ENCODE data around the gene BNC2.

BNC2 gene

DNA sequence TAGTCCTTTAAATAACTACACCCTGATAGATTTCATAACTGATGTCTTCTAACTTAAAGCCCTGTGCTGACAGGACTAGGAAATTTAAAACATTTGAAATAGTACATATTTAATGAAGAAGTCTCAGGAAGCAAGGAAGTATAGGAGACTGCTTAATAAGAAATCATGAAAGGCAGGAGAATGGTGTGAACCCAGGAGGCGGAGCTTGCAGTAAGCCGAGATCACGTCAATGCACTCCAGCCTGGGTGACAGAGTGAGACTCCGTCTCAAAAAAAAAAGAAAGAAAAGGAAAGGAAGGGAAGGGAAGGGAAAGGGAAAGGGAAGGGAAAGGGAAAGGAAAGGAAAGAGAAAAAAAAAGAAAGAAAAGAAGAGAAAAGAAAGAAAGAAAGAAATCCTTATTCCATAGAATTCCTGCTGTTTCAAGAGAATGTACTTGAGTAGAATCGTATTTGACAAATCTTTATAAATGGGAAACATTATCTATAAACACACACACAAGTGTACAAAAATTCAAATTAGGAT lies 74.1 kb downstream of the BNC2 start:
- DNase-seq, result no peak
- Histone ChIP-seq H3K79me2 (ENCODE audit: low read length) (no peaks in the 10 kb centered on the region), H3K9ac (ENCODE audit: low read length) (no peak overlapping the region), H3K27me3 (replicated peaks; ENCODE audit: insufficient read depth, low read length) (no peaks in the 10 kb centered on the region), H3K9me2 (replicated peaks; ENCODE audit: insufficient read depth, low read length) (no peaks in the 10 kb centered on the region), H3K4me3 (ENCODE audit: low read length) (no peak overlapping the region), H2AFZ (ENCODE audit: low read length) (no peak overlapping the region), H4K20me1 (ENCODE audit: insufficient read depth, low read length) (no peaks in the 10 kb centered on the region), H3K9me3 (replicated peaks; ENCODE audit: insufficient read depth, low read length) (no peaks in the 10 kb centered on the region), H3K36me3 (replicated peaks; ENCODE audit: insufficient read depth, low read length) (no peaks in the 10 kb centered on the region), H3F3A (ENCODE audit: insufficient read depth, low read length) (no peaks in the 10 kb centered on the region), H3K4me1 (ENCODE audit: low read length) (no peaks in the 10 kb centered on the region), H3K4me2 (ENCODE audit: low read depth, low read length) (no peak overlapping the region), H3K27ac (ENCODE audit: low read length) (no peak overlapping the region)
- TF ChIP-seq EZH2phosphoT487 (IDR thresholded peaks at IDR 0.05; ENCODE audit: low read length), result no peak
- TF ChIP-seq, protein P1, sequence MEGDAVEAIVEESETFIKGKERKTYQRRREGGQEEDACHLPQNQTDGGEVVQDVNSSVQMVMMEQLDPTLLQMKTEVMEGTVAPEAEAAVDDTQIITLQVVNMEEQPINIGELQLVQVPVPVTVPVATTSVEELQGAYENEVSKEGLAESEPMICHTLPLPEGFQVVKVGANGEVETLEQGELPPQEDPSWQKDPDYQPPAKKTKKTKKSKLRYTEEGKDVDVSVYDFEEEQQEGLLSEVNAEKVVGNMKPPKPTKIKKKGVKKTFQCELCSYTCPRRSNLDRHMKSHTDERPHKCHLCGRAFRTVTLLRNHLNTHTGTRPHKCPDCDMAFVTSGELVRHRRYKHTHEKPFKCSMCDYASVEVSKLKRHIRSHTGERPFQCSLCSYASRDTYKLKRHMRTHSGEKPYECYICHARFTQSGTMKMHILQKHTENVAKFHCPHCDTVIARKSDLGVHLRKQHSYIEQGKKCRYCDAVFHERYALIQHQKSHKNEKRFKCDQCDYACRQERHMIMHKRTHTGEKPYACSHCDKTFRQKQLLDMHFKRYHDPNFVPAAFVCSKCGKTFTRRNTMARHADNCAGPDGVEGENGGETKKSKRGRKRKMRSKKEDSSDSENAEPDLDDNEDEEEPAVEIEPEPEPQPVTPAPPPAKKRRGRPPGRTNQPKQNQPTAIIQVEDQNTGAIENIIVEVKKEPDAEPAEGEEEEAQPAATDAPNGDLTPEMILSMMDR (IDR thresholded peaks at IDR 0.05; ENCODE audit: low read length), result no peak
- TF ChIP-seq EZH2 (optimal IDR thresholded peaks at IDR 0.05; ENCODE audit: low read depth, low read length), result no peak

DNA sequence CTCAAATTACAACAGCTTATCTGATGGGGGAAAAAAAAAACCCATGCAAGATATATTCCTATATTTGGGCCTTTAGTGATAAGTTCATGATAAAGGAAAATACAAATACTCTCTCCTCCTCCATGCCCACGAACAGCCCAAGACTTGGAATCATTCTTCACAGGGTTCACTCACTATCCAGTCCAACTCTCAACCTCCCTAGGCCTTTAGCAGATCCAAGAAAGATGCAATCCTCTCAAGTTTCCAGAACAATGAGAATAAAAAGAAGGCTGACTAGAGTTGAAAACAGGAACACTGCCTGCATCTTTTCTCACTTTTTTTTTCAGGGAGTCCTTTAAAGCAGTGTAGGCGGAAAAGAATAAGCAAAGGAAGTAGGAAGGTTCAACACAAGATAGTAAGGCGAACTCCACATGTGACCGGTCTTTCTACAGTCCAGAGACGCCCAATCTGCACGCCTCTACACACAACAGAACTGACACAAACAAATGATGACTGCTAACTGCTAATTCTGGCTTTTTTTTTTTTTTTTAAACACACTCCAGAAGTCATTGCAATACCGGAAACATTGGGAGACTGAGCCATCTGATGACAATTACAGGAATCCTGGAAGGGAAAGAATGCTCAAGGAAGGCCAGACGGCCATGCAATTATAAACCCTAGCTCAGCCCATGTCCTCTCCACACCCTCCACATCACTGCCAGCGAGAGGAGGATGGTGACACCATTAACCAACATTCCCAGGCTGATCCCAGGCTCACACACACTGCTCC lies 75.4 kb downstream of the BNC2 start:
- Histone ChIP-seq H3K9ac (ENCODE audit: low read length) (no peak overlapping the region), H3K27ac (ENCODE audit: low read length) (no peak overlapping the region), H3F3A (ENCODE audit: insufficient read depth, low read length) (no peaks in the 10 kb centered on the region), H3K9me3 (replicated peaks; ENCODE audit: insufficient read depth, low read length) (no peaks in the 10 kb centered on the region), H3K4me3 (ENCODE audit: low read length) (no peak overlapping the region), H3K4me2 (ENCODE audit: low read depth, low read length) (no peak overlapping the region), H3K9me2 (replicated peaks; ENCODE audit: insufficient read depth, low read length) (no peaks in the 10 kb centered on the region), H3K36me3 (replicated peaks; ENCODE audit: insufficient read depth, low read length) (no peaks in the 10 kb centered on the region), H3K79me2 (ENCODE audit: low read length) (no peaks in the 10 kb centered on the region), H3K27me3 (replicated peaks; ENCODE audit: insufficient read depth, low read length) (no peaks in the 10 kb centered on the region), H2AFZ (ENCODE audit: low read length) (no peak overlapping the region), H3K4me1 (ENCODE audit: low read length) (no peaks in the 10 kb centered on the region), H4K20me1 (ENCODE audit: insufficient read depth, low read length) (no peaks in the 10 kb centered on the region)
- TF ChIP-seq, protein P1 (IDR thresholded peaks at IDR 0.05; ENCODE audit: low read length), result no peak
- TF ChIP-seq EZH2phosphoT487 (IDR thresholded peaks at IDR 0.05; ENCODE audit: low read length) (no peak), EZH2 (optimal IDR thresholded peaks at IDR 0.05; ENCODE audit: low read depth, low read length) (no peak)
- DNase-seq, result no peak

DNA sequence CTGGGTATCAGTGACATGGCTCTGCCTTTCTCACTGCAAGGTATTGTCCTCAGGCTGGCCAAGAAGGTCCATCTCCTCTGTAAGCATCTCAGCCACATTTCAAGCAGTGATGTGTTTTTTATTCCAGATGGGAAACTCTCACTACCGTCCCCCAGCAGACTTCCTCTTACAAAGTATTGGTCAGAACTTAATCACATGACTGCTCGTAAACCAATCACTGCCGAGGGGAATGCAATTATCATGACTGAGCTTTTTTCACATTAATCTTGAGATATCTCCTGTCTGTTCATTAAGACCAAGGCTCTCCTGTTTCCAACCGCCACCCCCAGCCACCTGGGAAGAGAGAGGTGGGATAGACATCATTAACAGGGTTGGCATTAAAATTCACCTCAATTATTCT lies 76.4 kb downstream of the BNC2 start:
- H3K9me2 ChIP-seq (replicated peaks; ENCODE audit: insufficient read depth, low read length), result no peaks in the 10 kb centered on the region
- H3K4me2 ChIP-seq (ENCODE audit: low read depth, low read length), result no peak overlapping the region
- DNase-seq, result no peak
- H3K9ac ChIP-seq (ENCODE audit: low read length), result no peak overlapping the region
- no peak overlapping the region for H3K27ac ChIP-seq (ENCODE audit: low read length)
- no peaks in the 10 kb centered on the region for H3K36me3 ChIP-seq (replicated peaks; ENCODE audit: insufficient read depth, low read length)
- no peaks in the 10 kb centered on the region for H3K4me1 ChIP-seq (ENCODE audit: low read length)
- TF ChIP-seq EZH2 (optimal IDR thresholded peaks at IDR 0.05; ENCODE audit: low read depth, low read length), result no peak
- no peak for TF ChIP-seq EZH2phosphoT487 (IDR thresholded peaks at IDR 0.05; ENCODE audit: low read length)
- TF ChIP-seq, protein P1 (IDR thresholded peaks at IDR 0.05; ENCODE audit: low read length), result no peak
- no peaks in the 10 kb centered on the region for H3K27me3 ChIP-seq (replicated peaks; ENCODE audit: insufficient read depth, low read length)
- no peak overlapping the region for H3K4me3 ChIP-seq (ENCODE audit: low read length)
- no peaks in the 10 kb centered on the region for H4K20me1 ChIP-seq (ENCODE audit: insufficient read depth, low read length)
- no peaks in the 10 kb centered on the region for H3F3A ChIP-seq (ENCODE audit: insufficient read depth, low read length)
- H2AFZ ChIP-seq (ENCODE audit: low read length), result no peak overlapping the region
- no peaks in the 10 kb centered on the region for H3K9me3 ChIP-seq (replicated peaks; ENCODE audit: insufficient read depth, low read length)
- H3K79me2 ChIP-seq (ENCODE audit: low read length), result no peaks in the 10 kb centered on the region

All from MM.1S (cell line).